Epithelial cell of proximal tubule (primary cell): ENCODE results near the gene KAT8. TPM values are rescaled to one million over a fixed set of nuclear protein-coding genes. Genes with fewer than 3 reads are reported as not detected.

Experiments
- DNase-seq: peaks from one replicate; pipeline ENCODE4 v3.0.0-alpha.2; 2011; ENCODE audit warnings: low read depth
- H3K4me3 ChIP-seq: 2 replicates; pipeline ENCODE4 v1.5.1; 2011; ENCODE audit warnings: low read depth, mild to moderate bottlenecking, low read length
- CTCF ChIP-seq: conservative IDR thresholded peaks from 2 replicates; pipeline ENCODE4 v1.5.1; 2012; ENCODE audit warnings: low read depth, mild to moderate bottlenecking, low read length
- total RNA-seq: library from RNA; depleted of rRNA; stranded (reverse); fragments of >200 nt; gene quantifications from 2 replicates; pipeline ENCODE4 v1.2.3, GENCODE V29; 2015

KAT8 gene
- total RNA-seq, 1 donor from 2014 or later = 43.7 TPM

- no peak for TF ChIP-seq CTCF
- DNase-seq = no peak
- H3K4me3 ChIP-seq = no peak overlapping the region
Measured at GRCh38 chr16:31084584-31085302, 32.7 kb upstream of the KAT8 start.

GRCh38 chr16:31085411-31085810 is 32.1 kb upstream of the KAT8 start:
- H3K4me3 ChIP-seq = no peak overlapping the region
- TF ChIP-seq CTCF = no peak

GRCh38 chr16:31085873-31086628 is 31.4 kb upstream of the KAT8 start:
- no peak for TF ChIP-seq CTCF
- no peak for DNase-seq

More at GRCh38 chr16:31085411-31085810, 32.1 kb upstream of the KAT8 start:
- no peak for DNase-seq

GRCh38 chr16:31086629-31086906 is 30.9 kb upstream of the KAT8 start:
- DNase-seq = no peak
- no peak overlapping the region for H3K4me3 ChIP-seq
- no peak for TF ChIP-seq CTCF

More at GRCh38 chr16:31085873-31086628, 31.4 kb upstream of the KAT8 start:
- no peak overlapping the region for H3K4me3 ChIP-seq

- TF ChIP-seq CTCF = no peak
- no peak overlapping the region for H3K4me3 ChIP-seq
- no peak for DNase-seq
Measured at GRCh38 chr16:31087481-31087880, 30.0 kb upstream of the KAT8 start.

- H3K4me3 ChIP-seq = no peak overlapping the region
- no peak for DNase-seq
- no peak for TF ChIP-seq CTCF
Measured at GRCh38 chr16:31087971-31088370, 29.5 kb upstream of the KAT8 start.
